SU-DHL-6 (cell line): Measurements from ENCODE around the gene HS3ST3A1.
"Not testable (repeated sequence)": the region's sequence is repeated elsewhere in the genome, so short reads cannot be mapped to it uniquely, and the experiment has no call there.

Experiments
- H2AFZ ChIP-seq: fragments of 200-600 bp; sonication (generic); 2 replicates; pipeline ENCODE4 v1.6.1; 2014; ENCODE audit warnings: low read depth, mild to moderate bottlenecking, moderate library complexity, mixed read lengths, antibody characterized with exemption, low read length; ENCODE audit not compliant: severe bottlenecking
- H3F3A ChIP-seq: fragments of 200-600 bp; shearing (Covaris generic); 2 replicates; pipeline ENCODE4 v1.6.0; 2016; ENCODE audit warnings: antibody characterized with exemption, mild to moderate bottlenecking; ENCODE audit not compliant: insufficient read depth
- H3K27ac ChIP-seq: fragments of 200-600 bp; sonication (generic); 2 replicates; pipeline ENCODE4 v1.5.1; 2016; ENCODE audit warnings: low read depth, mild to moderate bottlenecking, low read length, moderate library complexity, mixed read lengths
- H3K27me3 ChIP-seq: fragments of 200-600 bp; sonication (generic), shearing (Covaris generic); 2 replicates; pipeline ENCODE4 v1.6.0; 2014; ENCODE audit warnings: mild to moderate bottlenecking, low read length
- H3K36me3 ChIP-seq: fragments of 200-600 bp; sonication (generic); 2 replicates; pipeline ENCODE4 v1.6.1; 2014; ENCODE audit warnings: mild to moderate bottlenecking, low read length, mixed read lengths
- H3K4me2 ChIP-seq: fragments of 300-600, 200-600 bp; shearing (Covaris generic), sonication (generic); 2 replicates; pipeline ENCODE4 v1.6.0; 2014; ENCODE audit warnings: low read length, low read depth, mild to moderate bottlenecking; ENCODE audit not compliant: poor library complexity, severe bottlenecking
- H3K4me3 ChIP-seq: fragments of 200-600 bp; sonication (generic); 2 replicates; pipeline ENCODE4 v1.5.1; 2014; ENCODE audit warnings: antibody characterized with exemption, low read length, mild to moderate bottlenecking, mixed read lengths; ENCODE audit not compliant: insufficient read depth, poor library complexity, severe bottlenecking
- H3K79me2 ChIP-seq: fragments of 200-600 bp; sonication (generic); 2 replicates; pipeline ENCODE4 v1.6.1; 2014; ENCODE audit warnings: mild to moderate bottlenecking, low read length, moderate library complexity; ENCODE audit not compliant: insufficient read depth
- H3K9ac ChIP-seq: fragments of 200-600 bp; sonication (generic); 2 replicates; pipeline ENCODE4 v1.7.0; 2014; ENCODE audit warnings: mild to moderate bottlenecking, low read length
- H3K9me2 ChIP-seq: fragments of 200-600 bp; sonication (generic); replicated peaks from 2 replicates; pipeline ENCODE4 v1.6.1; 2014; ENCODE audit warnings: low read length; ENCODE audit not compliant: insufficient read depth
- H3K9me3 ChIP-seq: fragments of 200-600 bp; sonication (generic); 2 replicates; pipeline ENCODE4 v1.6.1; 2014; ENCODE audit warnings: low read length, mixed read lengths; ENCODE audit not compliant: insufficient read depth
- H4K20me1 ChIP-seq: fragments of 200-600 bp; sonication (generic); 2 replicates; pipeline ENCODE4 v1.6.1; 2014; ENCODE audit warnings: low read depth, mild to moderate bottlenecking, antibody characterized with exemption, low read length, moderate library complexity, mixed read lengths
- CTCF ChIP-seq: fragments of 200-600 bp; sonication (generic); IDR thresholded peaks from one replicate; pipeline ENCODE4 v1.5.1; 2017; ENCODE audit warnings: antibody characterized with exemption, mild to moderate bottlenecking, low read length, moderate library complexity; ENCODE audit not compliant: insufficient read depth, poor library complexity, severe bottlenecking
- EZH2phosphoT487 ChIP-seq: fragments of 200-600 bp; sonication (generic), shearing (Covaris generic); conservative IDR thresholded peaks from 2 replicates; pipeline ENCODE4 v1.6.1; 2018; ENCODE audit warnings: mild to moderate bottlenecking, antibody characterized with exemption, low read length, moderate library complexity, mixed read lengths

Gene HS3ST3A1

DNA sequence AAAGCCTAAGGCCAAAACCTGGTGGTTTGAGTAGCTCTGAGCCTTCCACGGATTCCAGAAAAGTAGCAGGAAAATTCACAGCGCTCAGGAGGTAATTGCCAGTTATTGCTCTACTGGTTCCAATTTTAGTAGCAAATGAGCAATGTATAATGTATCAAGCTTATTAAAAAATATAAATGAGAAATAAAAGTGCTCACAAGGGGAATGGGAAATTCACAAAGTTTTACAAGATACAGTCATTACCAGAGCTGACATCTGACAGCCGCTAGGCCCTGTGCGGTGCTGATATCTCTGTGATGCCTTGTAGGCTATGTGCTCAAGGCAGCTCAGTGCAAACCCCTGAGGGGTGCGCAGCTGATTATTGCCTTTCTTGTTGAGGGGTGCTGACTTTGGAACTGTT is 47.5 kb downstream of the HS3ST3A1 start:
- Histone ChIP-seq H3K9ac (no peak overlapping the region), H3K4me3 (no peak overlapping the region), H3K27me3 (no peaks in the 10 kb centered on the region), H4K20me1 (no peaks in the 10 kb centered on the region), H3K4me2 (no peak overlapping the region), H3K9me3 (no peaks in the 10 kb centered on the region), H3K79me2 (no peaks in the 10 kb centered on the region), H3K36me3 (no peaks in the 10 kb centered on the region), H2AFZ (no peak overlapping the region), H3F3A (no peaks in the 10 kb centered on the region), H3K9me2 (no peaks in the 10 kb centered on the region), H3K27ac (no peak overlapping the region)
- TF ChIP-seq EZH2phosphoT487 (no peak), CTCF (no peak)

DNA sequence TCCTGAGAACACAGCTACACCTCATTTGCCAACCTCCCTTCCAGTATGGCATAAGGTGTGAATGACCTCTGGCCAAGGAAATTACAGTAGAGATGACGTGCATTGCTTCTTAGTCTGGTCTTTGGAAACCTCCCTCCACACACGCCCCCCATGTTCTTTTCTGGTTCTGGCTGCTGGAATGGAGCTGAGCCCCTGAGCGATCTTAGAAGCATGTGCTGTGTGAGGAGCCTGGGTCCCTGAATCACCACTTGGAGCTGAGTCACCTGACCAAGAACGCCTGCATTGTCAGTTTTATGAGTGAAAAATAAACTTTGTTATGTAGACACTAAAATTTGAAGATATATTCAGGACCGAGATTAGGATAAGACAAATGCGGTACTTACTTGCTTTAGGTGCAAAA is 51.4 kb downstream of the HS3ST3A1 start:
- Histone ChIP-seq H3K4me2 (no peak overlapping the region), H4K20me1 (no peaks in the 10 kb centered on the region), H3K9ac (no peak overlapping the region), H3F3A (no peaks in the 10 kb centered on the region), H3K27me3 (no peaks in the 10 kb centered on the region), H3K79me2 (no peaks in the 10 kb centered on the region), H3K4me3 (no peak overlapping the region), H3K9me3 (no peaks in the 10 kb centered on the region), H3K27ac (no peak overlapping the region), H2AFZ (no peak overlapping the region), H3K9me2 (no peaks in the 10 kb centered on the region), H3K36me3 (no peaks in the 10 kb centered on the region)
- TF ChIP-seq CTCF (no peak), EZH2phosphoT487 (no peak)

GRCh38 chr17:13548576-13548975 is 53.2 kb downstream of the HS3ST3A1 start:
- H3K79me2 ChIP-seq, H2AFZ ChIP-seq, H3K27ac ChIP-seq, H3K27me3 ChIP-seq, H3K4me2 ChIP-seq, H3F3A ChIP-seq, H3K9me2 ChIP-seq, H3K9ac ChIP-seq, H3K36me3 ChIP-seq, H3K9me3 ChIP-seq, H4K20me1 ChIP-seq, H3K4me3 ChIP-seq: not testable (repeated sequence)

DNA sequence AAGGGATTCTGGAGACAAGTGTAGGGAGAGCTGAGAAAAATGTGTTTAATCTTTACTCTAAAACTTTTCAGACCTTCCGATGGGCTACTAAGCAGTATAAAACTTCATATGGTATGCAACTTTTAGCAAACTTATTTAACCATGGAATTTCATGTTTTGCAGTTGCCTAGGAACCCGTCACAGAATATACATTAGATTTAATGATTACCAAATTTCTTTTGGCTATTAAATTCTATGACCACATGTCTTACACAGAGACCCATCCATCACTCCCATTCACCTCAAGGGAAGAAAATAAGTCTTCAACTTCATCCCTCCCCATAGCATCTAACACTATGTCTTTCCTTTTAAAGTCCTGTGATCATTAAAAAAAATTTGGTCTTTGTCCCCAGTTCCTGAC is 54.9 kb downstream of the HS3ST3A1 start:
- Histone ChIP-seq H3K9me3 (no peaks in the 10 kb centered on the region), H3F3A (no peaks in the 10 kb centered on the region)
- TF ChIP-seq EZH2phosphoT487 (no peak), CTCF (no peak)

More for the DNA sequence above, 54.9 kb downstream of the HS3ST3A1 start:
- no peaks in the 10 kb centered on the region for H3K36me3 ChIP-seq
- no peak overlapping the region for H3K4me2 ChIP-seq
- H2AFZ ChIP-seq, result no peak overlapping the region
- no peaks in the 10 kb centered on the region for H4K20me1 ChIP-seq
- no peak overlapping the region for H3K4me3 ChIP-seq
- H3K9me2 ChIP-seq, result no peaks in the 10 kb centered on the region
- H3K27me3 ChIP-seq, result no peaks in the 10 kb centered on the region
- H3K79me2 ChIP-seq, result no peaks in the 10 kb centered on the region
- no peak overlapping the region for H3K9ac ChIP-seq
- no peak overlapping the region for H3K27ac ChIP-seq
